NB4 (cell line): ENCODE results near the gene ACSL6.

Experiments
- CTCF ChIP-seq: IDR thresholded peaks from one replicate; pipeline ENCODE4 v1.5.1; 2012; ENCODE audit warnings: low read depth, low read length
- MYC ChIP-seq: IDR thresholded peaks from 2 replicates; pipeline ENCODE4 v1.6.1; 2011; ENCODE audit warnings: low read depth, low read length

- no peak for TF ChIP-seq CTCF
- no peak for TF ChIP-seq MYC
These were observed 41.1 kb upstream of the ACSL6 start for GRCh38 chr5:132052520-132052919.
